A204.1 (cell line): ENCODE data around the gene ARL15.

Source experiments
- FAIRE-seq: peaks from 2 replicates; lab custom pipeline; 2012; peaks lifted over from hg19 to GRCh38; lab: Jason Lieb, UNC

The ARL15 gene

GRCh38 chr5:54282876-54283275 lies 27.5 kb downstream of the ARL15 start:
- FAIRE-seq, result no peak

- no peak for FAIRE-seq
These were observed 28.2 kb downstream of the ARL15 start for GRCh38 chr5:54281960-54282692.

GRCh38 chr5:54279960-54280359 lies 30.4 kb downstream of the ARL15 start:
- FAIRE-seq, result no peak

GRCh38 chr5:54278979-54279717 lies 31.2 kb downstream of the ARL15 start:
- FAIRE-seq, result no peak

GRCh38 chr5:54278036-54278830 lies 32.1 kb downstream of the ARL15 start:
- no peak for FAIRE-seq

GRCh38 chr5:54276048-54276447 lies 34.3 kb downstream of the ARL15 start:
- no peak for FAIRE-seq

- no peak for FAIRE-seq
These were observed 35.0 kb downstream of the ARL15 start for GRCh38 chr5:54275361-54275760.

GRCh38 chr5:54274944-54275343 lies 35.4 kb downstream of the ARL15 start:
- FAIRE-seq, result no peak

GRCh38 chr5:54273715-54274114 lies 36.7 kb downstream of the ARL15 start:
- no peak for FAIRE-seq

GRCh38 chr5:54272746-54273145 lies 37.6 kb downstream of the ARL15 start:
- FAIRE-seq, result no peak

GRCh38 chr5:54270326-54270725 lies 40.0 kb downstream of the ARL15 start:
- FAIRE-seq, result no peak

- FAIRE-seq, result no peak
These were observed 45.8 kb downstream of the ARL15 start for GRCh38 chr5:54264574-54264973.

- FAIRE-seq, result no peak
These were observed 46.9 kb downstream of the ARL15 start for GRCh38 chr5:54263447-54263846.

- FAIRE-seq, result no peak
These were observed 48.8 kb downstream of the ARL15 start for GRCh38 chr5:54261596-54261995.

GRCh38 chr5:54259981-54260380 lies 50.4 kb downstream of the ARL15 start:
- no peak for FAIRE-seq

GRCh38 chr5:54259090-54259489 lies 51.3 kb downstream of the ARL15 start:
- FAIRE-seq, result no peak

GRCh38 chr5:54257366-54258118 lies 52.8 kb downstream of the ARL15 start:
- FAIRE-seq, result no peak

- FAIRE-seq, result no peak
These were observed 55.7 kb downstream of the ARL15 start for GRCh38 chr5:54254482-54255198.

GRCh38 chr5:54251981-54252380 lies 58.4 kb downstream of the ARL15 start:
- FAIRE-seq, result no peak

GRCh38 chr5:54249210-54250028 lies 61.0 kb downstream of the ARL15 start:
- FAIRE-seq, result no peak

GRCh38 chr5:54247226-54247625 lies 63.1 kb downstream of the ARL15 start:
- no peak for FAIRE-seq
